ENCODE data around the gene ADGRA1.

- TF ChIP-seq CTCF (conservative IDR thresholded peaks at IDR 0.05 in 1 of 2, IDR thresholded peaks at IDR 0.05 in 1 of 2; ENCODE audit: extremely low read depth in 1 of 2, insufficient read depth in 1 of 2, low read depth in 1 of 2, low read length in 2 of 2) (no peak), EZH2 (IDR thresholded peaks at IDR 0.05; ENCODE audit: borderline replicate concordance, low read length) (no peak)
Measured at GRCh38 chr10:133163889-133164815, 76.4 kb downstream of the ADGRA1 start.

All from mammary epithelial cell (primary cell).